C4-2B (cell line): Measurements from ENCODE around the gene ACCS.

Experiments used
- CTCF ChIP-seq: fragments of 450-650 bp; conservative IDR thresholded peaks from 2 replicates; pipeline ENCODE4 v1.5.1; 2017; ENCODE audit warnings: mild to moderate bottlenecking
- ZFX ChIP-seq: fragments of 450-650 bp; IDR thresholded peaks from 2 replicates; pipeline ENCODE4 v1.6.1; 2017

GRCh38 chr11:44024977-44025376 is 41.1 kb upstream of the ACCS start:
- TF ChIP-seq CTCF (no peak), ZFX (no peak)
